Panc1 (cell line): ENCODE measurements around the gene SEMA4D. TPM values are rescaled to one million over a fixed set of nuclear protein-coding genes. Genes with fewer than 3 reads are reported as not detected.

ENCODE experiments used
- ATAC-seq: fragments of 200-7000 bp; cut with Tn5 transposase; 2 replicates; pipeline ENCODE4 v1.9.1; 2020; ENCODE audit warnings: mild to moderate bottlenecking, moderate library complexity
- BruUV-seq: library from RNA; stranded (reverse); fragments of 400-500 nt; replicated peaks from 2 replicates; lab custom pipeline; 2021; lab: Mats Ljungman, UMichigan
- CTCF ChIA-PET: fragments of 300-600 bp; sonication (Branson Sonifier 250); formaldehyde crosslinking; loops from one replicate; lab custom pipeline; 2022; ENCODE audit warnings: antibody characterized with exemption; lab: Charles Lee
- POLR2A ChIA-PET: fragments of 300-600 bp; sonication (Branson Sonifier 250); formaldehyde crosslinking; loops from one replicate; lab custom pipeline; 2022; ENCODE audit warnings: antibody characterized with exemption; lab: Charles Lee
- DNase-seq: peaks from one replicate; pipeline ENCODE4 v3.0.0-alpha.2; 2010; ENCODE audit warnings: low read depth, low spot score
- H3K27ac ChIP-seq: 2 replicates; pipeline ENCODE4 v1.5.1; 2011; ENCODE audit warnings: mild to moderate bottlenecking, low read length, inconsistent platforms
- H3K27me3 ChIP-seq: fragments of 200-500 bp; sonication (Bioruptor generic); 2 replicates; pipeline ENCODE4 v1.6.0; 2014; ENCODE audit warnings: low read length, inconsistent platforms; ENCODE audit not compliant: control insufficient read depth, insufficient read depth
- H3K36me3 ChIP-seq: fragments of 200-500 bp; sonication (Bioruptor generic); 2 replicates; pipeline ENCODE4 v1.5.1; 2014; ENCODE audit warnings: inconsistent platforms, mild to moderate bottlenecking, low read length, moderate library complexity; ENCODE audit not compliant: control insufficient read depth, insufficient read depth
- H3K4me1 ChIP-seq: 2 replicates; pipeline ENCODE4 v1.5.1; 2011; ENCODE audit warnings: inconsistent platforms, mild to moderate bottlenecking, low read length, moderate library complexity; ENCODE audit not compliant: control insufficient read depth, insufficient read depth
- H3K4me3 ChIP-seq, 2 experiments: 2 replicates each; pipeline ENCODE4 v1.5.1; 2011 to 2012; ENCODE audit warnings: low read depth in 2 of 2, low read length in 2 of 2, mild to moderate bottlenecking in 2 of 2, inconsistent platforms in 1 of 2, moderate library complexity in 1 of 2
- H3K9me3 ChIP-seq: fragments of 200-500 bp; sonication (Bioruptor generic); 2 replicates; pipeline ENCODE4 v1.5.1; 2014; ENCODE audit warnings: low read depth, mild to moderate bottlenecking, inconsistent platforms, low read length, moderate library complexity; ENCODE audit not compliant: control insufficient read depth, insufficient read depth
- CTCF ChIP-seq: fragments of 450-650 bp; IDR thresholded peaks from 2 replicates; pipeline ENCODE4 v1.5.1; 2017; ENCODE audit warnings: mild to moderate bottlenecking
- POLR2AphosphoS5 ChIP-seq: IDR thresholded peaks from 2 replicates; pipeline ENCODE4 v1.6.1; 2012; ENCODE audit warnings: mild to moderate bottlenecking, low read depth, low read length, moderate library complexity
- SIN3A ChIP-seq: IDR thresholded peaks from 2 replicates; pipeline ENCODE4 v1.6.1; 2012; ENCODE audit warnings: low read depth, mild to moderate bottlenecking, low read length, moderate library complexity, borderline replicate concordance; ENCODE audit not compliant: insufficient read depth
- TCF7L2 ChIP-seq: IDR thresholded peaks from 2 replicates; pipeline ENCODE4 v1.6.1; 2011; ENCODE audit warnings: mild to moderate bottlenecking, low read depth, low read length, inconsistent platforms
- in situ Hi-C: cut with HindIII; loops from 2 replicates; pipeline ENCODE4 v1.10.0; 2016; ENCODE audit warnings: low sequenced_read_pairs, low pct_unique_long_range_greater_than_20kb
- intact Hi-C: fragments of 100-400 bp; cut with micrococcal nuclease; formaldehyde crosslinking; loops from one replicate; pipeline ENCODE4 v1.10.0; 2022; ENCODE audit not compliant: unreplicated experiment
- total RNA-seq: library from RNA; stranded (reverse); gene quantifications from one replicate; pipeline ENCODE4 v1.2.1, GENCODE V29; 2021; ENCODE audit not compliant: unreplicated experiment
- TF ChIP-seq, protein P1 (sequence below), 2 experiments: IDR thresholded peaks; 2 replicates each; pipeline ENCODE4 v1.6.1; 2011 to 2012; ENCODE audit warnings: low read depth in 2 of 2, control low read depth in 1 of 2, low read length in 1 of 2, mild to moderate bottlenecking in 1 of 2, moderate library complexity in 1 of 2; ENCODE audit not compliant: insufficient read depth in 1 of 2

SEMA4D gene
- total RNA-seq, 1 experiment from 2014 or later = 6.5 TPM

- Histone ChIP-seq H3K4me3 (no peak overlapping the region), H3K9me3 (no peaks in the 10 kb centered on the region), H3K4me1 (no peaks in the 10 kb centered on the region), H3K36me3 (no peaks in the 10 kb centered on the region; the same call in 1 of the 2 replicates), H3K27me3 (no peaks in the 10 kb centered on the region), H3K27ac (no peak overlapping the region)
- intact Hi-C loops (no loop called here), in situ Hi-C loops (no loop called here)
- BruUV-seq = no TSS peak
- TF ChIP-seq TCF7L2 (no peak), SIN3A (no peak), CTCF (no peak), POLR2AphosphoS5 (no peak)
- TF ChIP-seq, protein P1, sequence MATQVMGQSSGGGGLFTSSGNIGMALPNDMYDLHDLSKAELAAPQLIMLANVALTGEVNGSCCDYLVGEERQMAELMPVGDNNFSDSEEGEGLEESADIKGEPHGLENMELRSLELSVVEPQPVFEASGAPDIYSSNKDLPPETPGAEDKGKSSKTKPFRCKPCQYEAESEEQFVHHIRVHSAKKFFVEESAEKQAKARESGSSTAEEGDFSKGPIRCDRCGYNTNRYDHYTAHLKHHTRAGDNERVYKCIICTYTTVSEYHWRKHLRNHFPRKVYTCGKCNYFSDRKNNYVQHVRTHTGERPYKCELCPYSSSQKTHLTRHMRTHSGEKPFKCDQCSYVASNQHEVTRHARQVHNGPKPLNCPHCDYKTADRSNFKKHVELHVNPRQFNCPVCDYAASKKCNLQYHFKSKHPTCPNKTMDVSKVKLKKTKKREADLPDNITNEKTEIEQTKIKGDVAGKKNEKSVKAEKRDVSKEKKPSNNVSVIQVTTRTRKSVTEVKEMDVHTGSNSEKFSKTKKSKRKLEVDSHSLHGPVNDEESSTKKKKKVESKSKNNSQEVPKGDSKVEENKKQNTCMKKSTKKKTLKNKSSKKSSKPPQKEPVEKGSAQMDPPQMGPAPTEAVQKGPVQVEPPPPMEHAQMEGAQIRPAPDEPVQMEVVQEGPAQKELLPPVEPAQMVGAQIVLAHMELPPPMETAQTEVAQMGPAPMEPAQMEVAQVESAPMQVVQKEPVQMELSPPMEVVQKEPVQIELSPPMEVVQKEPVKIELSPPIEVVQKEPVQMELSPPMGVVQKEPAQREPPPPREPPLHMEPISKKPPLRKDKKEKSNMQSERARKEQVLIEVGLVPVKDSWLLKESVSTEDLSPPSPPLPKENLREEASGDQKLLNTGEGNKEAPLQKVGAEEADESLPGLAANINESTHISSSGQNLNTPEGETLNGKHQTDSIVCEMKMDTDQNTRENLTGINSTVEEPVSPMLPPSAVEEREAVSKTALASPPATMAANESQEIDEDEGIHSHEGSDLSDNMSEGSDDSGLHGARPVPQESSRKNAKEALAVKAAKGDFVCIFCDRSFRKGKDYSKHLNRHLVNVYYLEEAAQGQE (IDR thresholded peaks at IDR 0.05; ENCODE audit: insufficient read depth in 1 of 2, low read depth in 2 of 2, low read length in 1 of 2) = no peak
- ATAC-seq (no peak), DNase-seq (no peak)
- ChIA-PET CTCF (no interaction called here), POLR2A (no interaction called here)
Observed at GRCh38 chr9:89502671-89503070, 4.8 kb upstream of the SEMA4D start.

DNA sequence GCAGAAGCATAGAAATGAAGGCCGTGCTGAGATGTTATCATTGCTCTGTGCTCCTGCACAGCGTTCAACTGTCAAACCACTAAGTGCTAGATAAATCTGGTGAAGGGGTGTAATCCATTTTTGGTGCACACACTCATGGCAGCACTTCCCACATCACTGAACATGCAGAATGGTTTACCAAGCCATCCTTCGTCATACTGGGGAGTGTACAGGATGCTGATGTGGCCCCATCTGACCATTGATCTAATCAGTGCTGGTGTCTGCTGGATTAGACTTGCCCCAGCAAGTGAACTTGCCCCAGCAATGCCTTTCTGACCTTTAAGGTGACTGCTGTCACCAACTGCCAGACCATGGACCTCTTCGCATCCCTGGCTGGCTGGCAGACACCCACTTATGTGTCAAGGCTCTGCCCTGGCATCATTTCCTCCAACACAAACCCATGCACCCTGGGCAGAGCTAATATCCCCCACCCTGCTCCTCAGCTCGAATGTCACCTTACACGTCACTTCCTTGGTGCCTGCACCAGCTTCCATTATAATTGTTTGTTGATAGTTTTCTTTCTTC, 4.2 kb upstream of the SEMA4D start:
- TF ChIP-seq POLR2AphosphoS5 (no peak), SIN3A (no peak), TCF7L2 (no peak), CTCF (no peak)
- TF ChIP-seq, protein P1 (IDR thresholded peaks at IDR 0.05; ENCODE audit: insufficient read depth in 1 of 2, low read depth in 2 of 2, low read length in 1 of 2) = no peak
- intact Hi-C loops = no loop called here
- no peaks in the 10 kb centered on the region for H3K27me3 ChIP-seq

More for the DNA sequence above, 4.2 kb upstream of the SEMA4D start:
- Histone ChIP-seq H3K4me1 (no peaks in the 10 kb centered on the region), H3K4me3 (no peak overlapping the region), H3K27ac (no peak overlapping the region), H3K36me3 (peaks cover 3% of the 10 kb centered on the region; the same call in 1 of the 2 replicates), H3K9me3 (no peaks in the 10 kb centered on the region)
- no peak for DNase-seq
- no peak for ATAC-seq
- in situ Hi-C loops = no loop called here
- CTCF ChIA-PET = no interaction called here
- POLR2A ChIA-PET = no interaction called here
- no TSS peak for BruUV-seq
